Measurements from ENCODE around the gene SELE.

The SELE gene

DNA sequence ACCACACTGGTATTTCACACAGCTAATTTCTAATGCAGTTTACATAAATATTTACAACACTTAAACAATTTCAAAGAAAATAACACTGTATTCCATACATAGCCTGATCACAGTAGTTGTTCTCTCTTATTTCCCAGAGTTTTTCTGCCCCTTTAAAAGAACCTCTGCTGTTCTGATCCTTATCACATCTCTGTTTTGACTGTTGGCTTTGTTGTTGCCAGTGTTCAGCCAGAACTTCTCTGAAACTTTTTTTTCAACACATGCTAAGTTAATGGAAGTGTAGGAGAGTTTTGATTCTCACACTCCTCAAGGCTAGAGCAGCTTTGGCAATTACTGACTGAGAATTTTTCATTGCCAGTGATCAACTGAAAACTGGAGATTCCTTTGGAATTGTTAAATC lies 11.1 kb downstream of the SELE start:
- TF ChIP-seq CTCF (IDR thresholded peaks at IDR 0.05) = no peak

GRCh38 chr1:169712309-169712631 lies 21.6 kb downstream of the SELE start:
- no peak; the same call in 1 of the 2 replicates for TF ChIP-seq CTCF (IDR thresholded peaks at IDR 0.05)

DNA sequence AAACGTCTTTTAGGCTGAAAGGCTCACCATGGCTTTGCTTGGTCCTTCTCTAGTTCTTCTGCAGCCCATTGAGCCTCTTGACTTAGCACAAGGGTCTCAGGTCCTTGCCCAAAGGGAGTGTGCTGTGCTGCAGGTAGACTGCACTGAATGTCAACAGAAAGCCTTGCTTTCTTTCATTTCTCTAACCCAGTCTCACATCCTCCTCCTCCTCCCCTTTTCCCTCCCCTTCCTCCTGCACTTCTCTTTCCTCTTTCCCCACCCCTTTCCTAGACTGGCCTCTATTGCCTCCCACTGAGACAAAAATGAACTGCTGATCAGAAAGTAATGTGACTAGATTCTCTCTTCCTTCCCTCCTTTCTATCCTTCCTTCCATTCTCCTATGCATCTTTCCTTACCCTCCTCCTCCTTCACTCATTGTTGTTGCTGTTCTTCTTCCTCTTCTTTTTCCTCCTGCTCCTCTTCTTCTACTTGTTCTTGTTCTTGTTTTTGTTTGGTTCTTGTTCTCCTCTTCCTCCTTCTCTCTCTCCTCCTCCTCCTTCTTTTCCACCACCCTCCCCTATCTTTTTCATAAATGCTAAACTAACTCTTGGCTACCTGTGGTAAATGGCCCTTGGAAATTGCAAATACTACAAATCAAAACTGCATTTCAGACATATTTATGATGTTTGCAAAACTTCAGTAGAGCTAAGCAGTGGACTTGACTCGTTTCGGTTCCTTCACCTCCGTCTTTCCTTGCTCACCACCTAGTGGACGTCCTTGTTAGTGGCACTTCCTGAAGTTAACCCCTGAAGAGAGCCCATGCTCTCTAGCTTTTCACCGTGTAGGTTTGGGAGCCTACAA lies 22.2 kb downstream of the SELE start, which contains the start of gene SELL:
SELL (minus strand) TSS at position 152 of the 840 bp plus-strand sequence; CDS start at position 30, 122 bp downstream.
- TF ChIP-seq CTCF (IDR thresholded peaks at IDR 0.05) = peak; percentile 93

- TF ChIP-seq CTCF (IDR thresholded peaks at IDR 0.05) = no peak
These were observed 25.2 kb downstream of the SELE start for GRCh38 chr1:169708647-169709046.

- TF ChIP-seq CTCF (IDR thresholded peaks at IDR 0.05) = no peak
These were observed 25.8 kb downstream of the SELE start for GRCh38 chr1:169707912-169708604.

DNA sequence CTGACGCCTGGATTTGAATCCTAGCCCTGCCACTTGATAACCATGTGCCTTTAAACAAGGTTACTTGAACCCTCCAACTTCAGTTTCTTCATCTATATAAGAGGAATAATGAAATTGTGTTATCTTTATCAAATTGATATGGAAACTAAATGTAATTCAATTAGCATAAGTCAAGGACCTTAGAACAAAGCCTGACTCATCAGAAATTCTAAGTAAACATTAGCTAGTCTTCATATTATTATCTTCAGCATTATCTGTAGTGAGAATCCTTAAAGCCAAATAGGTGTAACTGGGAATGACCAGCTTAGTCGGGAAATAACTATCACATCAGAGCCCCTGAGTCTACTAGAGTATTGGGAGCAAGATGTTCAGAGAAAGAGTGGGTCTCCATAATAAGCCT lies 29.1 kb downstream of the SELE start:
- TF ChIP-seq CTCF (IDR thresholded peaks at IDR 0.05) = no peak

GRCh38 chr1:169701261-169702005 lies 32.4 kb downstream of the SELE start:
- no peak for TF ChIP-seq CTCF (IDR thresholded peaks at IDR 0.05)

All from LNCAP (cell line).